ENCODE data around the gene POLE3.

The POLE3 gene

DNA sequence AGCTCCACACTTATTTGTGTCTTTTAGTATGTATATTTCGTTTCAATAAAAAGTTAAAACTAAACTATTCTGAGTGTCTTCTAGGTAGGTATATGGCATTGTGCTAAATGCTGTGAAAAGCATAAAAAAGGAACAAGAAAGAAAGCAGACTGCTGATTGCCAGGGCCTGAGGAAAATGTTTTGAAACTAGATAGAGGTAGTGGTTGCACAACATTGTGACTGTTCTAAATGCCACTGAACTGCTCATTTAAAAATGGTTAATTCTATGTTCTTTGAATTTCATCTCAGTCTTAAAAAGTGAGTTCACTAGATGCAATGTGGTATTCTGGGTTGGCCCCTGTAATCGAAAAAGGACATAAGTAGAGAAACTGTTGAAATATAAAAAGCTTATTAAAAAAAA lies 6.8 kb downstream of the POLE3 start:
- Histone ChIP-seq H3K27ac (ENCODE audit: low read length) (no peak overlapping the region), H3K4me1 (ENCODE audit: low read length) (peaks cover 43% of the 10 kb centered on the region), H3K4me2 (ENCODE audit: low read depth, low read length) (no peak overlapping the region), H3K36me3 (replicated peaks; ENCODE audit: insufficient read depth, low read length) (peaks cover 3% of the 10 kb centered on the region; the same call in 1 of the 2 replicates), H4K20me1 (ENCODE audit: insufficient read depth, low read length) (no peaks in the 10 kb centered on the region), H3K9ac (ENCODE audit: low read length) (no peak overlapping the region), H3K79me2 (ENCODE audit: low read length) (peaks cover 35% of the 10 kb centered on the region), H3K9me2 (replicated peaks; ENCODE audit: insufficient read depth, low read length) (no peaks in the 10 kb centered on the region), H2AFZ (ENCODE audit: low read length) (no peak overlapping the region), H3K27me3 (replicated peaks; ENCODE audit: insufficient read depth, low read length) (no peaks in the 10 kb centered on the region), H3K4me3 (ENCODE audit: low read length) (no peak overlapping the region), H3F3A (ENCODE audit: insufficient read depth, low read length) (peaks cover 23% of the 10 kb centered on the region), H3K9me3 (replicated peaks; ENCODE audit: insufficient read depth, low read length) (no peaks in the 10 kb centered on the region)
- no peak for DNase-seq
- TF ChIP-seq EZH2 (optimal IDR thresholded peaks at IDR 0.05; ENCODE audit: low read depth, low read length) (no peak), CTCF (IDR thresholded peaks at IDR 0.05; ENCODE audit: low read length) (no peak), EZH2phosphoT487 (IDR thresholded peaks at IDR 0.05; ENCODE audit: low read length) (no peak)

DNA sequence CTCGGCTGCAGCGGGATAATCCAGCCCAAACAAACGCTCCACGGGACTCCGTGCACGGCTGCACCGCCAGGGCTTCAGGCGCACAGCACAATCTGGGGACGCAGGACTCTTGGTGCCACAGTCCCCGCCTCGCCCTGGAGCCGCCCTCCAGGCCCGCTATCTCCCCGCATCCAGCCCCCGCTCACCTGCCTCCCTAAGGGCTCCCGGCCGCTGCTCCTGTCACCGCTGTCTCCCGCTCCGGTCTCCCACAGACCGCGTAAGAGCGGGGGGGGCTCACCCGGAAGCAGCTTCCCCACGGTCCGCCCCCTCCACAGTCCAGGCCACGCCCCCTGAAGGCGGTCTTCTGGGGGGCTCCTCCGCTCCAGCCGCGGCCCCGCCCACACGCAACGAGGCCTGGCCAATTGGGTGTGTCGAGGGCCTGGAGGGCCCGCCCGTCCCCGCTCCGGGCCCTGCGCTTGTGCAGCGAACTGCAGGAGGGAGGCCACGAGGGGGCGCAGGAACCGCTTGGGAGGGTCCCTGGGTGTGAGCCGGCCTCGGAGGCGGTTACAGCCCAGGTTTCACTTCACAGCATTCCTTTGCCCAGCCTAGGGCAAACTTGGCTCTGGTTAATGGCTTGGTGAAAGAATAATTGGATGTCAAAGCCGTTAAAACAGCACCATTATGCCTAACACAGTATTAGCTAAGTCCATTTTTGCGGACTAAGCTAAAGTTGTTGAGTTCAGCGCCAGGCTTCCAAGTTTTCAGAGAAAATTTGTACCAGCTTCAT lies 9.3 kb downstream of the POLE3 start, which contains the start of gene ALAD:
TSS of gene ALAD (minus strand) at position 258 of the 766 bp plus-strand sequence. CDS start 7,725 bp downstream, outside the sequence.
- TF ChIP-seq CTCF (IDR thresholded peaks at IDR 0.05; ENCODE audit: low read length) = peak; percentile 94
- TF ChIP-seq EZH2 (optimal IDR thresholded peaks at IDR 0.05; ENCODE audit: low read depth, low read length) = no peak
- Histone ChIP-seq H3K27me3 (replicated peaks; ENCODE audit: insufficient read depth, low read length) (no peaks in the 10 kb centered on the region), H3K79me2 (ENCODE audit: low read length) (peaks cover 23% of the 10 kb centered on the region), H2AFZ (ENCODE audit: low read length) (peak within 1 kb of the TSS; percentile 87), H3K4me2 (ENCODE audit: low read depth, low read length) (peak within 1 kb of the TSS; percentile 67), H3K36me3 (replicated peaks; ENCODE audit: insufficient read depth, low read length) (no peaks in the 10 kb centered on the region), H3K27ac (ENCODE audit: low read length) (no peak within 1 kb of the TSS), H3K9me2 (replicated peaks; ENCODE audit: insufficient read depth, low read length) (no peaks in the 10 kb centered on the region), H3K9ac (ENCODE audit: low read length) (peak within 1 kb of the TSS; percentile 69), H3K9me3 (replicated peaks; ENCODE audit: insufficient read depth, low read length) (no peaks in the 10 kb centered on the region), H3K4me3 (ENCODE audit: low read length) (peak within 1 kb of the TSS; percentile 91), H3K4me1 (ENCODE audit: low read length) (peaks cover 25% of the 10 kb centered on the region), H3F3A (ENCODE audit: insufficient read depth, low read length) (peaks cover 2% of the 10 kb centered on the region; the same call in 1 of the 2 replicates), H4K20me1 (ENCODE audit: insufficient read depth, low read length) (no peaks in the 10 kb centered on the region)
- peak; percentile 99 for DNase-seq

- Histone ChIP-seq H3K9me3 (replicated peaks; ENCODE audit: insufficient read depth, low read length) (no peaks in the 10 kb centered on the region), H3K4me2 (ENCODE audit: low read depth, low read length) (peak overlapping the region; percentile 34; the same call in 1 of the 2 replicates), H2AFZ (ENCODE audit: low read length) (no peak overlapping the region), H3K4me1 (ENCODE audit: low read length) (peaks cover 20% of the 10 kb centered on the region), H3K9ac (ENCODE audit: low read length) (no peak overlapping the region), H3K36me3 (replicated peaks; ENCODE audit: insufficient read depth, low read length) (no peaks in the 10 kb centered on the region), H3K79me2 (ENCODE audit: low read length) (peaks cover 23% of the 10 kb centered on the region), H3K27me3 (replicated peaks; ENCODE audit: insufficient read depth, low read length) (no peaks in the 10 kb centered on the region), H3K9me2 (replicated peaks; ENCODE audit: insufficient read depth, low read length) (no peaks in the 10 kb centered on the region), H3K4me3 (ENCODE audit: low read length) (no peak overlapping the region), H3F3A (ENCODE audit: insufficient read depth, low read length) (no peaks in the 10 kb centered on the region), H4K20me1 (ENCODE audit: insufficient read depth, low read length) (no peaks in the 10 kb centered on the region), H3K27ac (ENCODE audit: low read length) (no peak overlapping the region)
- TF ChIP-seq EZH2phosphoT487 (IDR thresholded peaks at IDR 0.05; ENCODE audit: low read length) (no peak), CTCF (IDR thresholded peaks at IDR 0.05; ENCODE audit: low read length) (no peak), EZH2 (optimal IDR thresholded peaks at IDR 0.05; ENCODE audit: low read depth, low read length) (no peak)
- DNase-seq = no peak
These were observed 10.8 kb downstream of the POLE3 start for GRCh38 chr9:113399646-113400200.

Data from MM.1S (cell line).